ENCODE measurements around the gene LMO7.
"Not testable (repeated sequence)": the region's sequence is repeated elsewhere in the genome, so short reads cannot be mapped to it uniquely, and the experiment has no call there.

GRCh38 chr13:75699717-75700116 lies 63.6 kb downstream of the LMO7 start:
- not testable (repeated sequence) for TF ChIP-seq CTCF (IDR thresholded peaks at IDR 0.05; ENCODE audit: low read length); EZH2 (IDR thresholded peaks at IDR 0.05; ENCODE audit: borderline replicate concordance, low read length)
